HG03520 (cell line): ENCODE measurements around the gene ADAMTS17.

Experiments
- ATAC-seq: cut with Tn5 transposase; IDR thresholded peaks from one replicate; pipeline ENCODE4 v1.9.1; 2021; ENCODE audit warnings: mild to moderate bottlenecking, moderate library complexity; ENCODE audit not compliant: unreplicated experiment

Gene ADAMTS17

GRCh38 chr15:100278596-100279380 is 63.0 kb downstream of the ADAMTS17 start:
- no peak for ATAC-seq

GRCh38 chr15:100277087-100277855 is 64.5 kb downstream of the ADAMTS17 start:
- ATAC-seq: no peak

- ATAC-seq: no peak
Measured at GRCh38 chr15:100276506-100276905, 65.3 kb downstream of the ADAMTS17 start.

- ATAC-seq: no peak
Measured at GRCh38 chr15:100275641-100276040, 66.1 kb downstream of the ADAMTS17 start.

- no peak for ATAC-seq
Measured at GRCh38 chr15:100269831-100270230, 71.9 kb downstream of the ADAMTS17 start.

- no peak for ATAC-seq
Measured at GRCh38 chr15:100266166-100266565, 75.6 kb downstream of the ADAMTS17 start.

- no peak for ATAC-seq
Measured at GRCh38 chr15:100265641-100266035, 76.1 kb downstream of the ADAMTS17 start.

- no peak for ATAC-seq
Measured at GRCh38 chr15:100264994-100265640, 76.7 kb downstream of the ADAMTS17 start.

GRCh38 chr15:100263721-100264455 is 77.9 kb downstream of the ADAMTS17 start:
- no peak for ATAC-seq

GRCh38 chr15:100263031-100263430 is 78.7 kb downstream of the ADAMTS17 start:
- no peak for ATAC-seq

GRCh38 chr15:100261302-100262240 is 80.2 kb downstream of the ADAMTS17 start:
- ATAC-seq: no peak

GRCh38 chr15:100259266-100259665 is 82.5 kb downstream of the ADAMTS17 start:
- ATAC-seq: no peak

- ATAC-seq: no peak
Measured at GRCh38 chr15:100256970-100257650, 84.7 kb downstream of the ADAMTS17 start.

- no peak for ATAC-seq
Measured at GRCh38 chr15:100256101-100256969, 85.4 kb downstream of the ADAMTS17 start.

- ATAC-seq: no peak
Measured at GRCh38 chr15:100255644-100256043, 86.1 kb downstream of the ADAMTS17 start.

GRCh38 chr15:100254691-100255090 is 87.1 kb downstream of the ADAMTS17 start:
- ATAC-seq: no peak

- ATAC-seq: no peak
Measured at GRCh38 chr15:100254285-100254684, 87.5 kb downstream of the ADAMTS17 start.

GRCh38 chr15:100253640-100254039 is 88.1 kb downstream of the ADAMTS17 start:
- ATAC-seq: no peak
